DND-41 (cell line): ENCODE measurements around the gene MIPOL1.

ENCODE experiments used
- CTCF ChIP-seq: IDR thresholded peaks from 2 replicates; pipeline ENCODE4 v1.5.1; 2012; ENCODE audit warnings: borderline replicate concordance, low read length, moderate library complexity, mild to moderate bottlenecking; ENCODE audit not compliant: poor library complexity, severe bottlenecking; ENCODE audit errors: extremely low read depth
- EZH2 ChIP-seq: IDR thresholded peaks from 3 replicates; pipeline ENCODE4 v1.6.1; 2012; ENCODE audit warnings: borderline replicate concordance, low read depth, mild to moderate bottlenecking, moderate library complexity, low read length, inconsistent platforms; ENCODE audit not compliant: severe bottlenecking

GRCh38 chr14:37428954-37429353 is 231.2 kb downstream of the MIPOL1 start:
- TF ChIP-seq CTCF (no peak), EZH2 (no peak)
